ENCODE measurements around the gene PIBF1.
"Not testable (repeated sequence)": the region's sequence is repeated elsewhere in the genome, so short reads cannot be mapped to it uniquely, and the experiment has no call there.

The PIBF1 gene

DNA sequence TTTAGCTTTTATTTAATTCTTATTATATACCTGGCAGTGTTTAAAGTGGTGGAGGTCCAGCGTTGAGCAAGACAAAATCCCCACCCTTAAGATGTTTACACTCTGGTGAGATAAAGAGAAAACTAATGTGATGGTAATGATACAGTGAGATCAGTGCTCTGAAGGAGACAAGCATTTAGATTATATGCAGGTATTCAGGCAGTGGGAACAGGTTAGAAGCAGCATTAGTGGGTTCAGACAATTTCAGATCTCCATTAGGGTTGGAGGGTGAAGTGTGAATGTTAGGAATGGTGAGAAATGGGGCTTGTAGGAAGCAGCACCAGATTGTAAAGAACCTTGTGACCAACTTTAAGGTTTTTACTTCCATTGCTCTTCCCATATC is 39.0 kb downstream of the PIBF1 start:
- in situ Hi-C loops (cut with MboI; ENCODE audit: low sequenced_read_pairs): loop anchor here (25.0 kb wide), 1 partner anchor 891 kb away; no protein-coding TSS in a partner anchor

DNA sequence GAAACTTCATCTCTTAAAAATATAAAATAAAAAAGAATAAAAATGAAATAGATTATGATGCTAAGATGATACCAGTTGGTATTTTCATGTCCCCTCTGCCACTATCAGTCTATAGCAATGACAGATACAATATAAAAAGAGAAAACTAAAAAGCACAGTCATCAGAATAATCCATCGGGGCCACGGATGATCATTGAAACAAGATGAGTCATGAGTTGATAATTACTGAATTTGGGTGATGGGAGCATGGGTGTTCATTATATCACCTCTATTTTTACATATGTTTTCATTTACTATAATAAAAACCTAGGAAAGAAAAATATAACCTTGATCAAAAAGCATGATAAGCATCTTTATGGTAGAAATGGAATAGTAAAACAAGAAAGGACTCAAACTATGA is 41.1 kb downstream of the PIBF1 start:
- in situ Hi-C loops (cut with MboI; ENCODE audit: low sequenced_read_pairs): loop anchor here (25.0 kb wide), 1 partner anchor 889 kb away; no protein-coding TSS in a partner anchor

DNA sequence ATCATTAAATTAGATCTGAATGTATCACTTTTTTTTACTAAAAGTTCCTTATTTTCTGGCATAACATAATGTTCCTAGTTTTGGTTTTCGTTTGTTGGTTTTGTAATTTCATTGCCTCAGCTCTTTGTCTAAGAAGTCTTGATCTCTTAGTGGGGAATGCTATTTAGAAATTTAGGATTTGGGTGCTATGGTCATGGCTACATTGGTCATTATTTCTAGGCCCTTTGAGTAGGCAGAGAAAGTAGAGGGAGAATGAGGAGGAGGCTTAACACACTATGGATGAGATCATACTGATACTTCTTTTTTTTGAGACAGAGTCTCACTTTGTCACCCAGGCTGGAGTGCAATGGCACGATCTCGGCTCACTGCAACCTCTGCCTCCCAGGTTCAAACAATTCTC is 41.8 kb downstream of the PIBF1 start:
- in situ Hi-C loops (cut with MboI; ENCODE audit: low sequenced_read_pairs): loop anchor here (25.0 kb wide), 1 partner anchor 889 kb away; no protein-coding TSS in a partner anchor

DNA sequence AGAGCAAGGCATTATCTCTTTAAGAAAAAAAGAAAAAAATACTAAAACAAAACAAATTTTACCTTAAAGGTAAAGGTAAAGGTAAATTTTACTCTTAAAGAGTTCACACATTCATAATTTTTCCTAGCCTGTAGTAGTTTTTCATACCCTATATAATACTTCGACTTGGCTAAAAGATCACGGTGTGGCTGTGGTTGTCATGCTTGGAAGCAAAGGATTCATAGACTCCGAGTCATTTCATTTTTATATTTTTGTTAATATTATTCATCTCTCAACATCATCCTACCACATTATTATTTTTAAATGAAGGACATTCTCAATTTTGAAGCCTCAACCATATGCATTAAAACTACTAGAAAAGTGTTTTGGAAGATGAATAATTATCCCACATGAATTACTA is 52.7 kb downstream of the PIBF1 start:
- in situ Hi-C loops (cut with MboI; ENCODE audit: low sequenced_read_pairs): no loop called here

DNA sequence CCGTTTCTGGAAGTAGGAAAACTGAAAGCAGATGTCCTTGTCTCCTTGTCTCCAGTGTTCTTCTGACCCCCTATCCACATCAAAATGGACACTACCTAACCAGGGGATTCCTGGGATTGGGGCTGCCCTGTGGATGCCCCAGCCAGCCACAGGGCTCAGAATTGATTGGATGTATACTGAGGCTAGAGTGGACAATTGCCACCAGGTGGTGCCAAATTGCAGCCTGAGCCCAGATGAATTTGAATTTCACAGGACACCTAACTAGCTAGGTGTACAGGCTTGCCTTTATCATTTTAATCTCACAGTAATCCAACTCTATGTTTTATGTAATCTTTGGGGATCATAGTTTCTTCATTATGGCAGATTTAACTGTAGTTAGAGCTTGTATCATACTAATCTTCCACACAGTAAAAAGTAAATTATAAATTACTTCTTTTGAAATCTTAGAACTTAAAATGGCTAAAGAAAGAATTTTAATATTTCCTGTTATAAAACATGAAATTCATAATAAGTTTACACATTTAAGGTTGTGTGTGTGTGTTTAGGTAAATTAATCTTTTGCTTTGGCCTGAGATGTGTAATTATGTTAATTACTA is 58.0 kb downstream of the PIBF1 start:
- in situ Hi-C loops (cut with MboI; ENCODE audit: low sequenced_read_pairs): no loop called here

DNA sequence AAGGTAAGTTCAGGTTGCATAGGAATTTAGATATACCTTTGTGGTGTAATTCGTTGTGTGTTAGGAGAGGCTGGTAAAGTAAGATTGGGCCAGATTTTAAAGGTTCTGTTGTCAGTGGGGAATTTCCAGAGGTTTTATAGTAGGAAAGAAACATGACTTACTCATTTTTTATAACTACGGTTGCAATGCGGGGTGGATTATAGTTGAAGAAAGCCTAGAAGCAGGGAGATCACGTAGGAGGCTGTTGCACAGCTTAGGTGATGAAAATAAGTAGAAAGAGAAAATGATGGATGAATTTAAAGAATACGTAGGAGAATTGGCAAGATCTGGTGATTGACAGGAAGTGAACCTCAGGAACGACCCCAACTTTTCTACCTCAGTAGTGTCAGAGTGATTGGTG is 61.1 kb downstream of the PIBF1 start:
- in situ Hi-C loops (cut with MboI; ENCODE audit: low sequenced_read_pairs): no loop called here

DNA sequence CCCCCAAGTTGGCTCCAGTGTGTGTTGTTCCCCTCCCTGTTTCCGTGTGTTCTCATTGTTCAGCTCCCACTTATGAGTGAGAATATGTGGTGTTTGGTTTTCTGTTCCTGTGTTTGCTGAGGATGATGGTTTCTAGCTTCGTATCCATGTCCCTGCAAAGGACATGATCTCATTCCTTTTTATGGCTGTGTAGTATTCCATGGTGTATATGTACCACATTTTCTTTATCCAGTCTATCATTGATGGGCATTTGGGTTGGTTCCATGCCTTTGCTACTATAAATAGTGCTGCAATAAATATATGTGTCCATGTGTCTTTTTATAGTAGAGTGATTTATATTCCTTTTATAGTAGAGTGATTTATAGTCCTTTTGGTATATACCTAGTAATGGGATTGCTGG is 63.2 kb downstream of the PIBF1 start:
- in situ Hi-C loops (cut with MboI; ENCODE audit: low sequenced_read_pairs): not testable (repeated sequence)

DNA sequence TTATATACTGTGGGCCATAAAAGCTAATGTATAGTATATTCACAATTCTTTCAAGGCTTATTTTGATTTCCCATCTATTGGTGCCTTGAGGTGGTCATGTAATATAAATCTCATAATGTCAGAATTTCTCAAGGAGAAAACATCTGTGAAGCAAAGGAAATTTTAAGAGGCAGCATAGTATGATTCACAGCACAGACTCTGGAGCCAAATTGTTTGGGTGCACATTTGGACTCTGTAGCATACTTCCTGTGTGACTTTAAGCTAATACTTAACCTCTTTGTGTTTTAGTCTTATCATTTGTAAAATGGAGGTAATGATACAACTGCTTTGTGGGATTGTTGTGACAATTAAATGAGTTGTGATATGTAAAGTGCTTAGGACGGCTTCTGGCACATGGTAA is 67.6 kb downstream of the PIBF1 start:
- in situ Hi-C loops (cut with MboI; ENCODE audit: low sequenced_read_pairs): no loop called here

DNA sequence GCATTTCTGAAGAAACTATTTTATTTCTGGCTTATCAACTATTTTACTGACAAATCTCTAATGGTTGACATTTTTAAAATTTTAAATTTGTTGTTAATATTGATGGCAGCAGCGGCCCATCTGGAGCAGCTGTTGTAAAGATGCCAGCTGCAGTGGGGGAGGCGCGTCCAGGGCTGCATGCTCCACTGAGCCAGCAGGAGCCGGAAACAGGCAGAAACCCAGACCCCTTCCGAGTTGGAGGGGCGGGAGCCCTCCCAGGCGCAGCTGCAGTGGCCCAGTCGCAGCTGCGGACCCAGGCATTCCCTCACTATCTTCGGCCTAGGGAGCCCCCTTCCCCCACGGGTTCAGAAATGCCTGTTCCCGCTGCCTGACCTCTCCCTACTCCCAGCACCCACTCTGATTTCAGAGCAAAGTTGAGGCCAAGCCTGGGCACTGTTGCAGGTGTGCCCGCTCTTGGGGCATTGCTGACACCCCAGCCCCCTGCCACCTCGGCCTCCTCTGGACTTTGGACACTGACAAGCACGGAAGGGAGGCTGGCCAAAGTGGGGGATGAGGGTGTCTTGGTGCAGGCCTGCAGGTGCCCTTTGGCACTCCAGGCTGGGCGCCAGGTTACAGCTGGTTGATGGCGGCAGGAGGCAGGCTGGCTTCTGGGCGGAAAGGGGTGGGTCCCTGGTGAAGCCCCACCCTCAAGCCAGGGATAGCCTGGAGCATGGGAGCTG is 69.2 kb downstream of the PIBF1 start:
- in situ Hi-C loops (cut with MboI; ENCODE audit: low sequenced_read_pairs): no loop called here

DNA sequence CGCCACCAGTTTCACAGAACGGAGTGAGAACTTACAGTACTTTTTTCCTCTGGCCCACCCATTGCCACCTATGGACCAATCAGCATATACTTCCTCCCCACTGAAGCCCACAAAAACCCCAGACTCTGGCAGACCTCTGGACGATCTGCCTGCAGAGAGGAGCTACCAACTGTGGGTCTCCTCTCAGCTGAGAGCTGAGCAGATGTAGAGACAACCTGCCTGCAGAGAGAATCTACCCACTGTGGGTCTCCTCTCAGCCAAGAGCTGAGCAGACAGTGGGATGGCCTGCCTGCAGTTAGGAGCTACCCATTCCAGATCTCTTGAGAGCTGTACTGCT is 69.7 kb downstream of the PIBF1 start:
- in situ Hi-C loops (cut with MboI; ENCODE audit: low sequenced_read_pairs): no loop called here

DNA sequence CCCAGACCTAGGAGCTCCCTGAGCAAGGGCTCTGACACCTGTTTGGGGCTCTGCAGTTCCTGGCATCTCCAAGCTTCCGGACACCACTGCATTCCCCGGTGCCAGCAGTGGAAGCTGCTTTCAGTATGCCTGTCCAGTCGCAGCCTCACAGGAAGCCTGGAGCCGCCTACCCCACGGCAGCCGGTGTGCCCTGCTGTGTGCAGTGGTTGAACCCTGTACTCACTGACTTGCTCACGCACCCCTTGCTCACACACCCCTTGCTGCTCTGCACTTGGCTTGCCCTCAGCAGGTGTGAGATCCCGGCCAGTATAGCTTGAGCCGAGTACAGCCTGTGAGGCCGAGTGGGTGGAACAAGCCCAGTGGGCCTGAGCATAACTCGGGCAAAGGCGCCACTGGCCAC is 70.3 kb downstream of the PIBF1 start:
- in situ Hi-C loops (cut with MboI; ENCODE audit: low sequenced_read_pairs): no loop called here

DNA sequence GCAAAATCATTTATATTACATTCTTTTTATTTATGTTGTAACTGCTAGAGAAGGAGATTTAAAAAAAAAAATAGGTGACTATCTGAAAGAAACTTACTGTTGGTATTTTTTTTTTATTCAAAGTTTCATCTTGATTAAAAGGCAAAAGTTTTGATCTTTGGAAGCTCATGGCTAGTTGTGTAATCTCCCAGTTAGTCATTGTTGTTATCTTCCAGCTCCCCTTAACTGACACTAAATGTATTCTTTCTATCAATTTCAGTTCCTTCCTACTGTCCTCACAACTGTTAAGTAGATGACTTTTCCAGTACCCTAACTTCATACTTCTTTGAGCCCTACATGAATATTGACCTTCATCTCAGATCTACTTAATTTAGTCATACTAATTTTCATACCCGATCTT is 71.1 kb downstream of the PIBF1 start:
- in situ Hi-C loops (cut with MboI; ENCODE audit: low sequenced_read_pairs): no loop called here

DNA sequence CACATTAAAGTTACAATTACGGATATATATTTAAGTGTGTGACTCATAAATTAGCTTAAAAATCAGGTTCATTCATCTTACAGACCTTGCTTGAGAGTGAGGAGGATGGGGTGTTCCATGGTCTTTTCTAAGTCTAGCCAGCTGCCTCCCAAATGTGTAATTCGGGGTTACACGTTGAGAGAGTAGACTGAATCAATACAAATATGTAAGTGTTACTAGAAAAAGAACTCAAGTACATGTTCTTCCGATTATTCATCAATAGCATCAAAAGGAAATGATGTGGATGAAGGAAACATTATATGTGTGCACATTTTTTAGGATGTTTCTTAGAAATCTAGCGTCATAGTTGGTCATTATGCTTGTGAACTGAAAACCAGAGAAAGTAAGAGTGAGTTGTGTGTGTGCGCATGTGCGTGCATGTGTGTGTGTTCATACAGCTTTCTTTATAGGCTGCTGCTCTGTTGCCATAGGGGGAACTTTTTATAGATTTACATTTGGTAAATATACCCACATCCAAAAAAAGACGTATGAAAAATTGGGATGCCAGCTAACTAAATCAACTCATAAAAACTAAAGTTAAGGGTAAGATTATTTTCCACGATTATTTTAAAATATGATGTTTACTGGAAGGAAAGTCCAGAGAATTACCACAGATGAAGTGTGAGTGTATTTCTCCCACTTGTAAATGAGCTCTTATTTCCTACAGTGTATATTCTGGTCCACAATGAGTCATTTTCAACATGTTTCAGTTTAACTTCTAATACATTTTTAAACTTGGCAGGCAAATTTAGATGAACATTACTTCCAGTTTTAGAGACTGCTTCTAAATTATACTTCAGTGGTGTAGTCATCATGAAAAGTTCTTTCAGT is 82.4 kb downstream of the PIBF1 start:
- in situ Hi-C loops (cut with MboI; ENCODE audit: low sequenced_read_pairs): no loop called here

DNA sequence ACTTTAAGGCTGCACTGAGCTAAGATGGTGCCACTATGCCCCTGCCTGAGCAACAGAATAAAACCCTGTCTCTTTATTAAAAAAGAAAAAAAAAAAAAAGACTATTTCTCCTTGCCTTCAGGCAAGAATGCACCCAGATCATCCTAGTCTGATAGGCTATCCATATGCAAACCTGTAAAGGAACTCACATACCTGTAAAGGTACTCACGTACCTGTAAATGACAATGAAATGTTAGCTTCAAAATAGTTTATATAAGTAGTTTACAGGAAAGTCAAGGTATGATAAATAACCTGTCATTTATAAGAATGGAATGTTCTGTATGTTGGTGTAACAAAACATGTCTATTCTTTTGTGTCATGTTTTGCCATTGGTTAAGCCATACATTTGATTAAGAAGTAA is 86.3 kb downstream of the PIBF1 start:
- in situ Hi-C loops (cut with MboI; ENCODE audit: low sequenced_read_pairs): no loop called here

DNA sequence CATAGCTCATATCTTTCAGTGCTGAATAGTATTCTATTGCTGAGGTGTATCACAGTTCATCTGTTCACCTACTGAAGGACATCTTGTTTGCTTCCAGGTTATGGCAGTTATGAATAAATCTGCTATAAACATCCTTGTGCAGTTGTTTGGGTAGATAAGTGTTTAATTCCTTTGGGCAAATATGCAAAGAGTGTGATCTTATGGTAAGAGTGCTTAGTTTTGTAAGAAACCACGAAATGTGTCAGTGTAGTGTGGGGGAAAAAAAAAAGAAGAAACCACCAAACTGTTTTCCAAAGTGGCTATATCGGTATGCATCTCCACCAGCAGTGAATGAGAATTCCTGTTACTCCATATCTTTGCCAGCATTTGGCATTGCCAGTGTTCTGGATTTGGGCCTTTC is 93.3 kb downstream of the PIBF1 start:
- in situ Hi-C loops (cut with MboI; ENCODE audit: low sequenced_read_pairs): no loop called here

DNA sequence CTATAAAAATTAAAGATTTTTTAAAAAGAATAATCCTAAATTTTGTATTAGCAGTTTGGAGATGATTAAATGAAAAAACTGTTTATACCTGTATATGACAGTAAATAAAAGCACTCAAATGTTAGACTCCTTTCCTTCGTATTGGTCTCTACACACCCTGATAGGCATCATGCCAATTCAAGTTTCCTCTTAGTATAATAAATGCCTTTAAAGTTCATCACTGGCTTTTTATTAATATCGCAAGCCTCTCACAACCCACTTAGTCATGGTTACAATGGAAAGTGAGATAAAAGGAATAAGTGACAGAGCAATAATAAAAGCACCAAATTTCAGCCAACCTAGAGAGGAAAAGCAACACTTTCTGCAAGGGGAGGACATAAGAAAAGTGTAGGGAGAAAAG is 102.2 kb downstream of the PIBF1 start:
- in situ Hi-C loops (cut with MboI; ENCODE audit: low sequenced_read_pairs): no loop called here

DNA sequence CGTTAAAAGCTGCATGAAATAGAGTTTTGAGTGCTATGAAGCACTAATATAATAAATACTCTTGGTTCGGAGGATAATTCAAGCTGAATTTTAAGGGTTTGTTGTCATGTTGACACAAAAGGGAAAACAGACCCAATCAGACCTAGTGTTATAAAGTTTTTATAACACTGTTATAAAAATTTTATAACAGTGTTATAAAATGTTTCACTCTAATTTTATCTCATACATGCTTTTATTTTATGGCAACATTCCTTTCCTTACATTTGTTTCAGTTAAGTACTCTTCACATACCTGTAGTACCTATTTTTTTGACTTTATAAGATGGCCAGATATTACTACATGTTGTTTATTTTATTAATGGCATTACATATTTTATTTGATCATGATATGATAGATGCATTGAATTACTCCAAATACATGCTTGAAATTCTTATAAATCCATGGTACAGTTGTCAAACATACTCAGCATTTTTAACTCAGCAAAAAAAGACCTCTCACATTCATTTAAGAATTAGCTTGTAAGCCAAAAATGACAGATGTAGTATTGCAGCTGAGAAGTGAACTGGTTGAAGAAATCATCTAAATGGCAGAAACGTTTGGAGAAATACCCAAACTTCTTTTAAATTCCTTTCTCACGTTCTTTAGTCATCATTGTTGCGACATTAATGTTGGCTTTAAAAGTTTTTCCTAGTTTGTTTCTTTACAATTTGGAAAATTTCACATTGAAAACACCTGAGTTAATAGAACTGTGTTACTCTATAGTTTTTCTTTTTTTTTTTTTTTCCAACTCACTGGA is 104.5 kb downstream of the PIBF1 start:
- in situ Hi-C loops (cut with MboI; ENCODE audit: low sequenced_read_pairs): no loop called here

DNA sequence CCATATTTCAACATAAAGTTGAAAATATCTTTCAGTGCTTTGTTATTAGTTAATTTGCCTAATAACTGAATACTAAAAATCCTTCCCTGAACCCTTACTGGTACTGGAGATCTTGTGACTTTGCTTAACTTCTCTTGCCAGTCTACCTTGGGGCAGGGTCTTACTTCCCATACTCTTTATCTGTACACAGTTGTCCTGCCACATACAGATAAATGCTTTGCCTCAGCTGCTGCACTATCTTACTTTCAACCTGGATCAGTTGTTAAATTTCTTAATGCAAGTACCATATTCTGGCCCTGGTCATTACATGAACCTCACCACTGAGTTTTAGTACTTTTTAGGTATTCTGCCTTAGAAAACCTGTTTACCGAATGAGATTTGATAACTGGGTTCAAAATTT is 107.6 kb downstream of the PIBF1 start:
- in situ Hi-C loops (cut with MboI; ENCODE audit: low sequenced_read_pairs): no loop called here

DNA sequence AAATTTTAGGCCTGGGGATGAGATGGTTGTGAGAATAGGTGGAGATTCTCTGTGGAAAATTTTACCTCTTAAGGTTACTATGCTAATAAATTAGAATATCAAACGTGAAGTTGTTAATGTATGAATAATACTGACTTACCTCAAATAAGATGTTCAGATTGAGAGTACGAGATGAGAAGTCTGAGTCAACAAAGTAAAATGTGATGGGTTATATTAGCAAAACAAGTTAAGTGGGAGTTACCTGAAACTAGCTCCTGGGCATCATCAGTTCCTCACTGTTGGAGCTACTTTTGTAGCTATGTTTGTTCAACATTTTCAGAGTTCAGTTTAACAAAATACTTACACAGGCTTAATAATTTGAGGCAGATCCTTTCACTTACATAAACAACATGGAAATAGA is 108.6 kb downstream of the PIBF1 start:
- in situ Hi-C loops (cut with MboI; ENCODE audit: low sequenced_read_pairs): no loop called here

DNA sequence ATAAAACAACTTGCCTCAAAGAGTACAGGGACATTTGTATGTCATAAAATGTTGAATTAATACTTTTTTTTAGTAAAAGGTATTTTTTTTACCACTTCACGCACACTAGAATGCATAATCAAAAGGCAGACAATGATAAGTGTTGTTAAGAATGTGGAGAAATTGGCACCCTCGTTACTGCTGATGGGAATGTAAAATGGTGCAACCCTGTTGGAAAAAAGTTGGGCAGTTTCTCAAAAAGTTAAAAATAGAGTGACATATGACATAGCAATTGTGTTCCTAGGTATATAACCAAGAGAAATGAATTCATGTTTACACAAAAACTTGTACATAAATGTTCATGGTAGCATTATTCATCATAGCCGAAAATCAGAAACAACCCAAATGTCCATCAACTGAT is 109.5 kb downstream of the PIBF1 start:
- in situ Hi-C loops (cut with MboI; ENCODE audit: low sequenced_read_pairs): no loop called here

DNA sequence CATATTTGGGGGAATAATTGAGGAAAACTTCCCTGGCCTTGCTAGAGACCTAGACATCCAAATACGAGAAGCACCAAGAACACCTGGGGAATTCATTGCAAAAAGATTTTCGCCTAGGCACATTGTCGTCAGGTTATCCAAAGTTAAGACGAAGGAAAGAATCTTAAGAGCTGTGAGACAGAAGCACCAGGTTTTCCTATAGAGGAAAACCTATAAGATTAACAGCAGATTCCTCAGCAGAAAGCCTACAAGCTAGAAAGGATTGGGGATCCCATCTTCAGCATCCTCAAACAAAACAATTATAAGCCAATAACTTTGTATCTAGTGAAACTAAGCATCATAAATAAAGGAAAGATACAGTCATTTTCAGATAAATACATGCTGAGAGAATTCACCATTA is 114.9 kb downstream of the PIBF1 start:
- in situ Hi-C loops (cut with MboI; ENCODE audit: low sequenced_read_pairs): no loop called here
